ENCODE results near the gene HOXB9.

Gene HOXB9

DNA sequence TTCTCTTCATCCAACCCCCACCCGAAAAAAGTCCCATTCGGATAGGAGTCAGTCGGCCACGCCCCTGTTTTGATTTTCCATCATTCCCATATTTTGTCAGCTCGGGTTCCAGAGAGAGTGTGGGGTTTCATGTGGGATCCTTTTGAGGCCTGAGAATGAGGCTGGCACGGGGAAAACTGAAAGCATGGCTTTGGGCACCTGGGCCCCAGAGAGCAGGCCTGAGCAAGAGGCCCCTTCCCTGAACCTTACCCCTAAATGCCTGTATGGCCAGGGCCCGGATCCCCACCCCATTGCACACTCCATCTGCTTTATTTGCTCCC is 43.4 kb downstream of the HOXB9 start:
- no peak for DNase-seq

DNA sequence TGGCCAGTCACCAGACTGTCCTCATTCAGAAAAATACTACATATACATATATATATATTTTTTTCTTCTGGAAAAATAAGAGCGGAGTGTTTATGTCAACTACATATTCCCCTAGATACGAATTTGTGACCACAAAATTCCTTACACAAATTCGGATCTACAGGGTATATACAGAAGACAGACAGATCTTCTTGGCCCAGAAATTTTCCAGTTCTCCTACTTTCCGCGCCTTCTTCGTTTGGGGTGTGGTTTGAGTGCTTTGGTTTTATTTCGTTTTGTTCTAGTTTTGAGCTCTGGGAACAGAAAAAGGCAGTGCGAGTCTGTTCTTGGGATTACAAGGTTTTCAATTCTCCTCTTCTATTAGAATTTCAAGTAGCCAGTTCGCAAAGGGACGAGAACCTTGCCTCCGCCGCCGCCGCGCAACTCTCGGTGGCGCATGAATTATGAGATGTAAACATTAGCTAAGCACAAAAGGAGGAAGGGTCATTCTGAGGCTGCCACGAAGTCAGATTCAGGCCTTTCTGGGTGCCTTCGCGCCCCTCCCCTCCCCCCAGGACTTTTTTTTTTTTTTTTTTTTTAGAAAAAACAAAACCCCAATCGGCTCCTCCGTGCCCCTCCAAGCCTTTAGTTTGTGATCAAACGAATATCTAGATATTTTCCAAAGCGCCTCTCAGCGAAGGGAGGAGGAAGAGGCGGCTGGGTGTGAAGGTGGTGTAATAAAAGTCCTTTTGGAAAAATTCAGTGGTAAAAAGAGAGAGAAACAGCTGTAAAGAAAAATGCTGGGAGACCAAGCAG is 46.2 kb downstream of the HOXB9 start:
- DNase-seq = no peak

- no peak for DNase-seq
Measured at GRCh38 chr17:48579471-48579759, 46.7 kb downstream of the HOXB9 start.

- no peak for DNase-seq
Measured at GRCh38 chr17:48578616-48579470, 47.3 kb downstream of the HOXB9 start.

GRCh38 chr17:48577946-48578615 is 48.1 kb downstream of the HOXB9 start, which contains the start of gene HOXB4:
Gene HOXB4, minus strand, starts transcription at chr17:48578350. Its CDS starts 31 bp downstream, at chr17:48578319.
- peak; percentile 55 for DNase-seq

DNA sequence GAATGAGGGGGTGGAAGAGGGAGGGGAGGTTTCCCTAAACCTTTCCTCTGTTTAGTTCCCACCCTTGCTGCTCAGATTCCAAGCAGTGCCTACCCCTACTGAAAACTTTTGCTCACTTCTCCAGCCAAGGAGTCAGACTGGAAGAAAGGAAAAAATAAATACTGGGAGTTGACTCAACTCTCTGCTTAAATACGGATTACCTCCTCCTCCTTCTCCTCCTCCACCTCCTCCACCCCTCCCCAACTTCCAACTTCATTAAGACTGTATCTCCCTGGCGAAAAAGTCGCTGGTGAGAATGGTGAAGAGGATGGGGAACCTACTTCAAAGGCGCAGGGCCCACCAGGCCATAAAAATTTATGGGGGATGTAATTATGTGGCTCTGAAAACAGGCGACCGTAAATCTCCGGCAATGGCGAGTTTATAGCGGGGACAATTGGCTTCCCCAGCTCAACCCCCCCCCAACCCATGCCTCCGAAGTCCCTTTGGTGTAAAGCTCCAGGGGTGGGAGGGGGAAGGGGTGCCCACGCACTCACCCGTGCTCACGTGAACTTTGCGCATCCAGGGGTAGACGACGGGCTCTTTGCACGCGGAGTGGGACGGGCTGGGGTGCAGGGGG is 48.7 kb downstream of the HOXB9 start:
- DNase-seq = no peak

GRCh38 chr17:48576479-48577309 is 49.5 kb downstream of the HOXB9 start:
- no peak for DNase-seq

- no peak for DNase-seq
Measured at GRCh38 chr17:48575673-48576478, 50.3 kb downstream of the HOXB9 start.

GRCh38 chr17:48575066-48575582 is 51.0 kb downstream of the HOXB9 start:
- DNase-seq = no peak

DNA sequence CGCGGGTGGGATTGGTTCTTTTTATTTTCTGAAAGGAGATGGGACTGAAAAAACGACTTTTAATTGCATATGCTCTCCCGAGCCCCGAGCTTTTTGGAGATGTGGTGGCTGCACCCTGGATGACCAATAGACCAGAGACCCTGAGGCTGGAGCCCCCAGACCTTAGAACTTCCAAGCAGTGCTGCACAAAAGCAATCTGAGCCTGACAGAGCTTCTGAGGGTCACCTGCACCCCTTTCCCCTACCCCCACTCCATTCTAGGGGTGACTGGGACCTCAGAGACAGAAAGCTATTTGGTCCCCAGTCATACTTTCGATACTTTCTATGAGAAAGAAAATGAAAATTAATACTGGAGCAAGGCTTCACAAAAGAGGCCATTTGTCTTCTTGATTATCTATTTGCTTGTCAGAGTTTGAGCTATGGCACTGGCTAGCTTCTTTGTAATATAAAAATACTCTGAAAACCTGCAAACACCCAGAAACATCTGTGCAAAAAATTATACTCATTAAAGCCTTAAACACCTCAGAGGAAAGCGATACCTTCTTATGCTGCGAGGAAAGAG is 51.6 kb downstream of the HOXB9 start:
- no peak for DNase-seq

- no peak for DNase-seq
Measured at GRCh38 chr17:48571826-48572417, 54.2 kb downstream of the HOXB9 start.

All from effector CD8-positive, alpha-beta T cell (primary cell).